ENCODE data around the gene INAFM1. TPM values are rescaled to one million over a fixed set of nuclear protein-coding genes. Genes with fewer than 3 reads are reported as not detected.

Gene INAFM1
- total and polyA plus RNA-seq, 4 donors = 1.5 to 2.5 (median 1.9) TPM

- peak overlapping the region; percentile 76 to 95 for H3K9ac ChIP-seq (ENCODE audit: low read depth in 1 of 2, low read length in 2 of 2)
- H3K27ac ChIP-seq (ENCODE audit: low read depth in 1 of 2, low read length in 2 of 2) = peak overlapping the region; percentile 87 to 99
- H3K27me3 ChIP-seq (ENCODE audit: control insufficient read depth in 4 of 4, insufficient read depth in 4 of 4, low read length in 3 of 4) = no peaks in the 10 kb centered on the region
- no peaks in the 10 kb centered on the region for H3K9me3 ChIP-seq (ENCODE audit: control insufficient read depth in 4 of 4, low read length in 3 of 4)
- WGBS = 4% methylated on average over 54 of the region's 54 CpGs
- H3K36me3 ChIP-seq (ENCODE audit: control insufficient read depth in 4 of 4, insufficient read depth in 3 of 4, low read depth in 1 of 4, low read length in 3 of 4) = peaks cover 11 to 18% (median 12%) of the 10 kb centered on the region in 4 donors
- peak in 1 of 2 donors; percentile 42 for TF ChIP-seq GABPA (IDR thresholded peaks at IDR 0.05 in 1 of 2, conservative IDR thresholded peaks at IDR 0.05 in 1 of 2)
- peak; percentile 54 for TF ChIP-seq YY1 (IDR thresholded peaks at IDR 0.05)
- no peak for TF ChIP-seq FOXA1 (IDR thresholded peaks at IDR 0.05)
- TF ChIP-seq EGR1 (IDR thresholded peaks at IDR 0.05; ENCODE audit: low read depth in 2 of 2) = no peak
- TF ChIP-seq TAF1 (conservative IDR thresholded peaks at IDR 0.05) = peak; percentile 35
- TF ChIP-seq NR2F2 (IDR thresholded peaks at IDR 0.05) = peak; percentile 77
- H3K4me3 ChIP-seq (ENCODE audit: low read depth in 1 of 3, low read length in 3 of 3) = peak overlapping the region; percentile 52 to 77 (median 58)
- H3K4me1 ChIP-seq (ENCODE audit: control insufficient read depth in 4 of 4, insufficient read depth in 4 of 4, low read length in 3 of 4) = peaks cover 0 to 22% (median 13%) of the 10 kb centered on the region in 4 donors
- peak; percentile 85 for DNase-seq (ENCODE audit: low spot score)
Observed at GRCh38 chr19:47273313-47274070, 1.2 kb upstream of the INAFM1 start.

GRCh38 chr19:47274891-47275761 is 441 bp downstream of the INAFM1 start:
- WGBS = 24% methylated on average over 82 of the region's 82 CpGs
- Histone ChIP-seq H3K4me3 (ENCODE audit: low read depth in 1 of 3, low read length in 3 of 3) (peak overlapping the region in 2 of 3 donors; percentile 49 to 56), H3K36me3 (ENCODE audit: control insufficient read depth in 4 of 4, insufficient read depth in 3 of 4, low read depth in 1 of 4, low read length in 3 of 4) (peaks cover 11 to 14% (median 11%) of the 10 kb centered on the region in 4 donors), H3K4me1 (ENCODE audit: control insufficient read depth in 4 of 4, insufficient read depth in 4 of 4, low read length in 3 of 4) (peaks cover 0 to 22% (median 13%) of the 10 kb centered on the region in 4 donors), H3K9me3 (ENCODE audit: control insufficient read depth in 4 of 4, low read length in 3 of 4) (no peaks in the 10 kb centered on the region), H3K9ac (ENCODE audit: low read depth in 1 of 2, low read length in 2 of 2) (no peak overlapping the region), H3K27ac (ENCODE audit: low read depth in 1 of 2, low read length in 2 of 2) (peak overlapping the region; percentile 61 to 71), H3K27me3 (ENCODE audit: control insufficient read depth in 4 of 4, insufficient read depth in 4 of 4, low read length in 3 of 4) (no peaks in the 10 kb centered on the region)
- TF ChIP-seq HNF4G (IDR thresholded peaks at IDR 0.05) (no peak), REST (IDR thresholded peaks at IDR 0.05) (no peak), HNF4A (conservative IDR thresholded peaks at IDR 0.05) (no peak), SP1 (IDR thresholded peaks at IDR 0.05) (no peak), CTCF (IDR thresholded peaks at IDR 0.05; ENCODE audit: low read depth, low read length, missing input control) (no peak), NR2F2 (IDR thresholded peaks at IDR 0.05) (no peak), ZBTB33 (IDR thresholded peaks at IDR 0.05) (no peak), FOXA1 (IDR thresholded peaks at IDR 0.05) (no peak), GABPA (IDR thresholded peaks at IDR 0.05 in 1 of 2, conservative IDR thresholded peaks at IDR 0.05 in 1 of 2) (no peak), EGR1 (IDR thresholded peaks at IDR 0.05; ENCODE audit: low read depth in 2 of 2) (no peak), MAX (IDR thresholded peaks at IDR 0.05) (no peak), FOXA2 (IDR thresholded peaks at IDR 0.05) (no peak)
- no peak for DNase-seq (ENCODE audit: low spot score)

All from liver (tissue), 9 donors.